Brain microvascular endothelial cell (primary cell): ENCODE measurements around the gene SLC29A1.

Experiments
- DNase-seq: peaks from one replicate; pipeline ENCODE4 v3.0.0-alpha.2; 2020
- H3K27ac ChIP-seq: fragments of 250-450 bp; sonication (Bioruptor Pico); 2 replicates; pipeline ENCODE4 v1.5.1; 2020; ENCODE audit warnings: mild to moderate bottlenecking, moderate library complexity
- H3K27me3 ChIP-seq: fragments of 250-450 bp; sonication (Bioruptor Pico); replicated peaks from 2 replicates; pipeline ENCODE4 v1.5.1; 2020; ENCODE audit warnings: mild to moderate bottlenecking
- H3K36me3 ChIP-seq: fragments of 250-450 bp; sonication (Bioruptor Pico); replicated peaks from 2 replicates; pipeline ENCODE4 v1.5.1; 2020; ENCODE audit warnings: mild to moderate bottlenecking
- H3K4me3 ChIP-seq: 2 replicates; pipeline ENCODE4 v1.5.1; 2011; ENCODE audit warnings: low read depth, mild to moderate bottlenecking, control low read depth, low read length, moderate library complexity
- CTCF ChIP-seq: IDR thresholded peaks from 2 replicates; pipeline ENCODE4 v1.5.1; 2011; ENCODE audit warnings: low read depth, mild to moderate bottlenecking, moderate library complexity, low read length, control low read depth, inconsistent platforms; ENCODE audit errors: missing control alignments
- in situ Hi-C: cut with HindIII; loops from 2 replicates; pipeline ENCODE4 v1.10.0; 2017; ENCODE audit warnings: low sequenced_read_pairs, low pct_ligation_motif_present

SLC29A1 gene

GRCh38 chr6:44238687-44239350 lies 15.4 kb downstream of the SLC29A1 start:
- H3K4me3 ChIP-seq = no peak overlapping the region
- no peaks in the 10 kb centered on the region for H3K36me3 ChIP-seq
- in situ Hi-C loops = no loop called here
- no peaks in the 10 kb centered on the region for H3K27me3 ChIP-seq
- TF ChIP-seq CTCF = no peak
- no peak overlapping the region for H3K27ac ChIP-seq
- DNase-seq = no peak

GRCh38 chr6:44243345-44243744 lies 19.9 kb downstream of the SLC29A1 start:
- H3K27me3 ChIP-seq = no peaks in the 10 kb centered on the region
- TF ChIP-seq CTCF = no peak
- H3K4me3 ChIP-seq = no peak overlapping the region
- DNase-seq = no peak
- in situ Hi-C loops = no loop called here
- H3K27ac ChIP-seq = no peak overlapping the region
- H3K36me3 ChIP-seq = peaks cover 3% of the 10 kb centered on the region

DNA sequence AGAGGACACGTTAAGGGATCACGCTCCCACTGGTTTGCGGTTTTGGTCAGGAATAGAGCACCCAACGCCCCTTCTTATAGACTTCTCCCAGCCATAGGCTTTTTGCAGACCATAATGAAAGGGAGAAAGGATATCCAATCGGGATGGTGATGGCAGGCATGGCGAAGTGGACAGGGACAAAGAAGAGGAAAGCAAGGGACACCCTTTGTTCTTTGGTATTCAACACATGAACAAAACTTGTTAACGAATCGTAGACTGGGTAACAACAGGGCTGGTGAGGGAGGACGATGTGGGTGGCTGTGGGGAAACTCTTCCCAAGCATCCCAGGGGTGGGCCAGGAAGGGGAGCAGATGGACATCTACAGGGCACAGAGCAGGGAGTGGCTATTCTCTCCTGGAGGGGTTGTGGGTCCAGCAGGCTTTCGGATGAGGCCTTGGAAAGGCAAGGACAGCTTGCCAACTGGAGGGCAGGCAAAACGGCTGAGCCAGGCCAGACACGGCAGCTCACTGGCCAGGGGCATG lies 22.1 kb downstream of the SLC29A1 start:
- in situ Hi-C loops = no loop called here
- Histone ChIP-seq H3K27me3 (no peaks in the 10 kb centered on the region), H3K27ac (no peak overlapping the region), H3K36me3 (peaks cover 24% of the 10 kb centered on the region), H3K4me3 (peak overlapping the region; percentile 82)
- DNase-seq = no peak
- TF ChIP-seq CTCF = no peak

- in situ Hi-C loops = no loop called here
- H3K27ac ChIP-seq = peak overlapping the region; percentile 73
- peak; percentile 21 for TF ChIP-seq CTCF
- peak overlapping the region; percentile 82 for H3K4me3 ChIP-seq
- peaks cover 30% of the 10 kb centered on the region for H3K36me3 ChIP-seq
- H3K27me3 ChIP-seq = no peaks in the 10 kb centered on the region
- peak; percentile 77 for DNase-seq
Observed at GRCh38 chr6:44245912-44246662, 22.7 kb downstream of the SLC29A1 start.

DNA sequence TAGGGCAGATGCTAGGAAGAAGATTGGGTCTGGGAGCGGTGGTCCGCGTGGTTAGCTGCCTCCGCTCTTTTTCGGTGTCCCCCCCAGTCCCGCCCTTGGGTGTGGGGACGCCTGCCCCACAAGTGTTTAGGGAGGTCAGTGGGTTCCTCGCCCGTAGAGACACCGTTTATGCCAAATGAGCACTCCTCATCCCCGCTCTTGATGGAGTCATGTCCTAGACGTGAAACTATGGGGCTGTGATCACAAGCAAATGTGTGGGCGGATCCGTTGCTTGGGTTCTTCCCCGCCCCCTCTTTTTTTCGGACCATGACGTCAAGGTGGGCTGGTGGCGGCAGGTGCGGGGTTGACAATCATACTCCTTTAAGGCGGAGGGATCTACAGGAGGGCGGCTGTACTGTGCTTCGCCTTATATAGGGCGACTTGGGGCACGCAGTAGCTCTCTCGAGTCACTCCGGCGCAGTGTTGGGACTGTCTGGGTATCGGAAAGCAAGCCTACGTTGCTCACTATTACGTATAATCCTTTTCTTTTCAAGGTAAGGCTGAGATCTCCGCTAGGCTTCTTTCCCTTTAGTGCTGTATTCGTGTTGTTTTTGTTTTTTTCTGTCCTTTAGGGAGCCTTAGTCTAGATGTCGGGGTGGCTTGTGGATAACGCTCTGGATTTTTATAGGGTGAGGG lies 23.4 kb downstream of the SLC29A1 start, which contains the start of gene HSP90AB1:
HSP90AB1 (plus strand) TSS at position 439 of the 675 bp plus-strand sequence. CDS start 1,529 bp downstream, outside the sequence.
- in situ Hi-C loops = no loop called here
- Histone ChIP-seq H3K27me3 (no peaks in the 10 kb centered on the region), H3K4me3 (peak within 1 kb of the TSS; percentile 82), H3K36me3 (peaks cover 37% of the 10 kb centered on the region), H3K27ac (peak within 1 kb of the TSS; percentile 73)
- peak; percentile 97 for DNase-seq
- no peak for TF ChIP-seq CTCF
